ENCODE results near the gene TEX19. TPM values are rescaled to one million over a fixed set of nuclear protein-coding genes. Genes with fewer than 3 reads are reported as not detected.

Gene TEX19
- total and polyA plus RNA-seq, 9 of the 15 experiments (the other 6 are each of a cell fraction or from before 2014, with no cell fraction given) = 0.10 to 4.9 (median 1.9) TPM

DNA sequence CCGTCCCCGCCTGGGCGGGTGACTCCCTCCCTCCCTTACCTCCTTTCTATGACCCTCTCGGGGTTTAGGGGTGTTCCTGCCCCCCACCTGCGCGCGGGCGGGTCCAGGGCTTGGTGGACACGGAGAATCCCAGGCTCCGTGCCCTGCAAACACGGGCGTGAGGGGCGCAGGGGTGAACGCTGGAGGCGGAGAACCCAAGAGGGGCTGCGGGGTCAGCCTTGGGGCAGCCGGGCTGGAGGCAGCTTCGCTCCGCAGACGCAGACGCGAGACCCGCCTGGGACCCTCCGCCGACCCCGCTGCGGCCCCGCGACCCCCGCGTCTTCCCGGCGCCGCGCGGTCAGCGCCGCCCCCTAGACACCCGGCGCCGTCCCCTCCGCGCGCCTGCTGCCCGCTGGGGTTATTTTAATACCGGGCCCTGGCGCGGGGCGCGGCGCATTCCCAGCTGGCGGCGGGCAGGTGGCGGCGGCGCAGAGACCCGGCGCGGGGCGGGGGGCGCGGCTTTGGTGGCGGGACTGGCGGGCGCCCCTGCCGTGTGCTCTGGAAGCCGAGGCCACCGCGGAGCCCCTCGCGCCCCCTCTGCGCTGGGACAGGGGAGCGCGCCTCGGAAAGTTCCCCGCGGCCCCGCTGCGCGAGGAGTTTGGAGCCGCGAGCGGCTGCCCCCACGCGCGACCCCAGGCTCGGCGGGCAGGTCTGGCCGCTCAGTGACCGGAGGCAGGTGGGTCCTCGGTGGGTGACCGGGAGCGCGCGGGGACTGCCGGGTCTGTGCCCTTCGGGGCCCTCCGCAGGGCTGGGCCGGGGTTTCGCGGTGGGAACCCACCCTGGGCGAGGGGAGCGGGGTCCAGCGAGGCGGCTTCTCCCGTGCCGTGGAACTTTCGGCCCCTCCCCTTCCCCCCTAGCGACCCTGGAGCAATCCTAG, 12.5 kb downstream of the TEX19 start, which contains the start of gene UTS2R:
UTS2R (plus strand) TSS at position 433 of the 916 bp plus-strand sequence. CDS start 2,560 bp downstream, outside the sequence.
- Histone ChIP-seq H3K4me2 (ENCODE audit: insufficient read depth, low read length) (no peak within 1 kb of the TSS), H3K9ac (ENCODE audit: insufficient read depth in 1 of 2, low read depth in 2 of 2, low read length in 2 of 2) (peak within 1 kb of the TSS in 1 of 2 experiments; percentile 84; a peak in 1 of 4 replicates), H3K4me1 (replicated peaks in 1 of 2; ENCODE audit: control insufficient read depth in 2 of 2, insufficient read depth in 2 of 2, low read length in 2 of 2) (peaks cover 7 to 46% of the 10 kb centered on the region in 2 experiments; a peak in 4 of 5 replicates), H3K27me3 (ENCODE audit: control insufficient read depth in 2 of 2, insufficient read depth in 2 of 2, low read length in 2 of 2) (no peaks in the 10 kb centered on the region), H4K20me1 (replicated peaks; ENCODE audit: control insufficient read depth, insufficient read depth, low read length) (no peaks in the 10 kb centered on the region), H3K27ac (ENCODE audit: extremely low read depth, low read depth, low read length) (peak within 1 kb of the TSS; percentile 56; the same call in 2 of the 3 replicates), H3K9me1 (ENCODE audit: control insufficient read depth, insufficient read depth, low read length) (no peaks in the 10 kb centered on the region), H3K9me3 (replicated peaks; ENCODE audit: control insufficient read depth, insufficient read depth, low read depth, low read length) (no peaks in the 10 kb centered on the region), H3K79me2 (ENCODE audit: control insufficient read depth, insufficient read depth, low read length) (no peaks in the 10 kb centered on the region), H3K36me3 (ENCODE audit: control insufficient read depth, insufficient read depth, low read length) (no peaks in the 10 kb centered on the region), H3K4me3 (no peak within 1 kb of the TSS), H2AFZ (ENCODE audit: low read depth, low read length) (peak within 1 kb of the TSS; percentile 88)
- intact Hi-C loops (cut with micrococcal nuclease) = no loop called here
- FAIRE-seq = no peak
- in situ Hi-C loops (cut with MboI) = no loop called here
- CTCF ChIA-PET (ENCODE audit: low intra/inter-chr PET ratio) = no interaction called here
- ATAC-seq = no peak
- TF ChIP-seq, protein P1, sequence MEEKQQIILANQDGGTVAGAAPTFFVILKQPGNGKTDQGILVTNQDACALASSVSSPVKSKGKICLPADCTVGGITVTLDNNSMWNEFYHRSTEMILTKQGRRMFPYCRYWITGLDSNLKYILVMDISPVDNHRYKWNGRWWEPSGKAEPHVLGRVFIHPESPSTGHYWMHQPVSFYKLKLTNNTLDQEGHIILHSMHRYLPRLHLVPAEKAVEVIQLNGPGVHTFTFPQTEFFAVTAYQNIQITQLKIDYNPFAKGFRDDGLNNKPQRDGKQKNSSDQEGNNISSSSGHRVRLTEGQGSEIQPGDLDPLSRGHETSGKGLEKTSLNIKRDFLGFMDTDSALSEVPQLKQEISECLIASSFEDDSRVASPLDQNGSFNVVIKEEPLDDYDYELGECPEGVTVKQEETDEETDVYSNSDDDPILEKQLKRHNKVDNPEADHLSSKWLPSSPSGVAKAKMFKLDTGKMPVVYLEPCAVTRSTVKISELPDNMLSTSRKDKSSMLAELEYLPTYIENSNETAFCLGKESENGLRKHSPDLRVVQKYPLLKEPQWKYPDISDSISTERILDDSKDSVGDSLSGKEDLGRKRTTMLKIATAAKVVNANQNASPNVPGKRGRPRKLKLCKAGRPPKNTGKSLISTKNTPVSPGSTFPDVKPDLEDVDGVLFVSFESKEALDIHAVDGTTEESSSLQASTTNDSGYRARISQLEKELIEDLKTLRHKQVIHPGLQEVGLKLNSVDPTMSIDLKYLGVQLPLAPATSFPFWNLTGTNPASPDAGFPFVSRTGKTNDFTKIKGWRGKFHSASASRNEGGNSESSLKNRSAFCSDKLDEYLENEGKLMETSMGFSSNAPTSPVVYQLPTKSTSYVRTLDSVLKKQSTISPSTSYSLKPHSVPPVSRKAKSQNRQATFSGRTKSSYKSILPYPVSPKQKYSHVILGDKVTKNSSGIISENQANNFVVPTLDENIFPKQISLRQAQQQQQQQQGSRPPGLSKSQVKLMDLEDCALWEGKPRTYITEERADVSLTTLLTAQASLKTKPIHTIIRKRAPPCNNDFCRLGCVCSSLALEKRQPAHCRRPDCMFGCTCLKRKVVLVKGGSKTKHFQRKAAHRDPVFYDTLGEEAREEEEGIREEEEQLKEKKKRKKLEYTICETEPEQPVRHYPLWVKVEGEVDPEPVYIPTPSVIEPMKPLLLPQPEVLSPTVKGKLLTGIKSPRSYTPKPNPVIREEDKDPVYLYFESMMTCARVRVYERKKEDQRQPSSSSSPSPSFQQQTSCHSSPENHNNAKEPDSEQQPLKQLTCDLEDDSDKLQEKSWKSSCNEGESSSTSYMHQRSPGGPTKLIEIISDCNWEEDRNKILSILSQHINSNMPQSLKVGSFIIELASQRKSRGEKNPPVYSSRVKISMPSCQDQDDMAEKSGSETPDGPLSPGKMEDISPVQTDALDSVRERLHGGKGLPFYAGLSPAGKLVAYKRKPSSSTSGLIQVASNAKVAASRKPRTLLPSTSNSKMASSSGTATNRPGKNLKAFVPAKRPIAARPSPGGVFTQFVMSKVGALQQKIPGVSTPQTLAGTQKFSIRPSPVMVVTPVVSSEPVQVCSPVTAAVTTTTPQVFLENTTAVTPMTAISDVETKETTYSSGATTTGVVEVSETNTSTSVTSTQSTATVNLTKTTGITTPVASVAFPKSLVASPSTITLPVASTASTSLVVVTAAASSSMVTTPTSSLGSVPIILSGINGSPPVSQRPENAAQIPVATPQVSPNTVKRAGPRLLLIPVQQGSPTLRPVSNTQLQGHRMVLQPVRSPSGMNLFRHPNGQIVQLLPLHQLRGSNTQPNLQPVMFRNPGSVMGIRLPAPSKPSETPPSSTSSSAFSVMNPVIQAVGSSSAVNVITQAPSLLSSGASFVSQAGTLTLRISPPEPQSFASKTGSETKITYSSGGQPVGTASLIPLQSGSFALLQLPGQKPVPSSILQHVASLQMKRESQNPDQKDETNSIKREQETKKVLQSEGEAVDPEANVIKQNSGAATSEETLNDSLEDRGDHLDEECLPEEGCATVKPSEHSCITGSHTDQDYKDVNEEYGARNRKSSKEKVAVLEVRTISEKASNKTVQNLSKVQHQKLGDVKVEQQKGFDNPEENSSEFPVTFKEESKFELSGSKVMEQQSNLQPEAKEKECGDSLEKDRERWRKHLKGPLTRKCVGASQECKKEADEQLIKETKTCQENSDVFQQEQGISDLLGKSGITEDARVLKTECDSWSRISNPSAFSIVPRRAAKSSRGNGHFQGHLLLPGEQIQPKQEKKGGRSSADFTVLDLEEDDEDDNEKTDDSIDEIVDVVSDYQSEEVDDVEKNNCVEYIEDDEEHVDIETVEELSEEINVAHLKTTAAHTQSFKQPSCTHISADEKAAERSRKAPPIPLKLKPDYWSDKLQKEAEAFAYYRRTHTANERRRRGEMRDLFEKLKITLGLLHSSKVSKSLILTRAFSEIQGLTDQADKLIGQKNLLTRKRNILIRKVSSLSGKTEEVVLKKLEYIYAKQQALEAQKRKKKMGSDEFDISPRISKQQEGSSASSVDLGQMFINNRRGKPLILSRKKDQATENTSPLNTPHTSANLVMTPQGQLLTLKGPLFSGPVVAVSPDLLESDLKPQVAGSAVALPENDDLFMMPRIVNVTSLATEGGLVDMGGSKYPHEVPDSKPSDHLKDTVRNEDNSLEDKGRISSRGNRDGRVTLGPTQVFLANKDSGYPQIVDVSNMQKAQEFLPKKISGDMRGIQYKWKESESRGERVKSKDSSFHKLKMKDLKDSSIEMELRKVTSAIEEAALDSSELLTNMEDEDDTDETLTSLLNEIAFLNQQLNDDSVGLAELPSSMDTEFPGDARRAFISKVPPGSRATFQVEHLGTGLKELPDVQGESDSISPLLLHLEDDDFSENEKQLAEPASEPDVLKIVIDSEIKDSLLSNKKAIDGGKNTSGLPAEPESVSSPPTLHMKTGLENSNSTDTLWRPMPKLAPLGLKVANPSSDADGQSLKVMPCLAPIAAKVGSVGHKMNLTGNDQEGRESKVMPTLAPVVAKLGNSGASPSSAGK (IDR thresholded peaks at IDR 0.05) = no peak
- TF ChIP-seq, protein P2, sequence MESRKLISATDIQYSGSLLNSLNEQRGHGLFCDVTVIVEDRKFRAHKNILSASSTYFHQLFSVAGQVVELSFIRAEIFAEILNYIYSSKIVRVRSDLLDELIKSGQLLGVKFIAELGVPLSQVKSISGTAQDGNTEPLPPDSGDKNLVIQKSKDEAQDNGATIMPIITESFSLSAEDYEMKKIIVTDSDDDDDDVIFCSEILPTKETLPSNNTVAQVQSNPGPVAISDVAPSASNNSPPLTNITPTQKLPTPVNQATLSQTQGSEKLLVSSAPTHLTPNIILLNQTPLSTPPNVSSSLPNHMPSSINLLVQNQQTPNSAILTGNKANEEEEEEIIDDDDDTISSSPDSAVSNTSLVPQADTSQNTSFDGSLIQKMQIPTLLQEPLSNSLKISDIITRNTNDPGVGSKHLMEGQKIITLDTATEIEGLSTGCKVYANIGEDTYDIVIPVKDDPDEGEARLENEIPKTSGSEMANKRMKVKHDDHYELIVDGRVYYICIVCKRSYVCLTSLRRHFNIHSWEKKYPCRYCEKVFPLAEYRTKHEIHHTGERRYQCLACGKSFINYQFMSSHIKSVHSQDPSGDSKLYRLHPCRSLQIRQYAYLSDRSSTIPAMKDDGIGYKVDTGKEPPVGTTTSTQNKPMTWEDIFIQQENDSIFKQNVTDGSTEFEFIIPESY (CRISPR knock-in tag; IDR thresholded peaks at IDR 0.05) = peak; percentile 92
- no TSS peak for BruUV-seq (replicated peaks)
- 91% methylated on average over 21 of the region's 109 CpGs for WGBS (ENCODE audit: insufficient coverage, low coverage, missing lambda C conversion rate)
- no peak for DNase-seq (ENCODE audit: extremely low read depth in 1 of 4, low spot score in 3 of 4)
- POLR2A ChIA-PET = interaction anchor here (0.6 to 1.0 kb wide), 2 partner anchors 10 to 369 kb away, joined by 4 to 5 read pairs; no protein-coding TSS in a partner anchor
